Breast epithelium (tissue), 3 donors: ENCODE results near the gene ARHGAP21.
A peak's percentile ranks its signal among the peaks of the same experiment; 100 is the strongest.

ENCODE experiments used
- POLR2A ChIP-seq: fragments of 450-650 bp; IDR thresholded peaks from one replicate; pipeline ENCODE4 v1.6.1; 2016; ENCODE audit warnings: antibody characterized with exemption, mild to moderate bottlenecking, moderate library complexity
- POLR2AphosphoS5 ChIP-seq, 3 donors: sonication (generic); formaldehyde crosslinking; IDR thresholded peaks; one replicate each; pipeline ENCODE4 v1.6.1; 2017; ENCODE audit warnings: antibody characterized with exemption in 3 of 3
- TF ChIP-seq, protein P1 (sequence below), 3 donors: fragments of 450-650 bp; IDR thresholded peaks; one replicate each; pipeline ENCODE4 v1.5.1; 2016 to 2017; ENCODE audit warnings: antibody characterized with exemption in 3 of 3, mild to moderate bottlenecking in 3 of 3, moderate library complexity in 3 of 3

DNA sequence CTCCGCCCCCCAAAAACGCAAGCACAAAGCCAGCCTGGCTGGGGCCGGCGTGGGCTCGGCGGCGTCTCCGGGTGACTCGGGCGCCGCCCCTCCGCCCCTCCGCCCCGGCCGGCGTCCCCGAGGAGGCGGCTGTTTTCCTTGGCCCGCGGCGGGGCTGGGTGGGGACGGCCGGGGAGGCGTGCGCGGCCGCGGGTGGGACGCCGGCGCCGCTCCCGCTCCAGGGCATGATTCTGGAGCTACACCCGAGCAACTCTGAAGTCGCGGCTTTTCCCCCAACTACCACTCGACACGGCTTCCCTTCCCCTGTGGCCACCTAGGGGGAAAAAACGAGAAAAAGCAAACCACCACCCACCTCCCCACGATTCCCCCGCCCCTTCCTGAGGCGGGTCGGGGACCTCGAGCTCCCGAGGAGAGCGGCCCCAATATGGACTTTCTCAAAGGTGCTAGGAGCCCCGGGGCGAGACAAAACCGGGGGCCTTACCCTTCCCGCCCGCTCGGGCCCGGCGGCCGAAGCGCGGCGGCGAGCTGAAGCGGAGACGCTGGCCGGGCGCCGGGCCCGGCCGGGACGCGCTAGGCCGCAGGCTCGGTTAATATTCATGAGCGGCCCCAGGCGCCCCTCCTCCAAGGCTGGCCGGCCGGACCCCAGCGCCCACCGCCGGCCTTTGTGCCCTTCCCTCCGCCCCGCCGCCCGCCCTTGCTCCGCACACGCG is 856 bp downstream of the ARHGAP21 start:
- TF ChIP-seq, protein P1, sequence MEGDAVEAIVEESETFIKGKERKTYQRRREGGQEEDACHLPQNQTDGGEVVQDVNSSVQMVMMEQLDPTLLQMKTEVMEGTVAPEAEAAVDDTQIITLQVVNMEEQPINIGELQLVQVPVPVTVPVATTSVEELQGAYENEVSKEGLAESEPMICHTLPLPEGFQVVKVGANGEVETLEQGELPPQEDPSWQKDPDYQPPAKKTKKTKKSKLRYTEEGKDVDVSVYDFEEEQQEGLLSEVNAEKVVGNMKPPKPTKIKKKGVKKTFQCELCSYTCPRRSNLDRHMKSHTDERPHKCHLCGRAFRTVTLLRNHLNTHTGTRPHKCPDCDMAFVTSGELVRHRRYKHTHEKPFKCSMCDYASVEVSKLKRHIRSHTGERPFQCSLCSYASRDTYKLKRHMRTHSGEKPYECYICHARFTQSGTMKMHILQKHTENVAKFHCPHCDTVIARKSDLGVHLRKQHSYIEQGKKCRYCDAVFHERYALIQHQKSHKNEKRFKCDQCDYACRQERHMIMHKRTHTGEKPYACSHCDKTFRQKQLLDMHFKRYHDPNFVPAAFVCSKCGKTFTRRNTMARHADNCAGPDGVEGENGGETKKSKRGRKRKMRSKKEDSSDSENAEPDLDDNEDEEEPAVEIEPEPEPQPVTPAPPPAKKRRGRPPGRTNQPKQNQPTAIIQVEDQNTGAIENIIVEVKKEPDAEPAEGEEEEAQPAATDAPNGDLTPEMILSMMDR (IDR thresholded peaks at IDR 0.05) = no peak
- TF ChIP-seq POLR2A (no peak), POLR2AphosphoS5 (IDR thresholded peaks at IDR 0.05) (peak in 2 of 3 donors; percentile 24 to 37)
